ENCODE data around the gene CHTOP.

CHTOP gene

GRCh38 chr1:153643816-153644215 is 9.9 kb downstream of the CHTOP start:
- Histone ChIP-seq H3K9me3 (ENCODE audit: severe bottlenecking) (peaks cover 2% of the 10 kb centered on the region), H3K4me3 (ENCODE audit: low read depth, low read length) (no peak overlapping the region), H3K36me3 (peaks cover 89% of the 10 kb centered on the region), H3K27me3 (ENCODE audit: insufficient read depth, low read depth, severe bottlenecking) (no peaks in the 10 kb centered on the region), H3K27ac (no peak overlapping the region)
- no peak for DNase-seq
- no peak for TF ChIP-seq CTCF (IDR thresholded peaks at IDR 0.05; ENCODE audit: low read depth, low read length)

- H3K27ac ChIP-seq = no peak overlapping the region
- no peaks in the 10 kb centered on the region for H3K27me3 ChIP-seq (ENCODE audit: insufficient read depth, low read depth, severe bottlenecking)
- TF ChIP-seq CTCF (IDR thresholded peaks at IDR 0.05; ENCODE audit: low read depth, low read length) = no peak
- peaks cover 59% of the 10 kb centered on the region for H3K36me3 ChIP-seq
- H3K9me3 ChIP-seq (ENCODE audit: severe bottlenecking) = peaks cover 2% of the 10 kb centered on the region
- no peak for DNase-seq
- no peak overlapping the region for H3K4me3 ChIP-seq (ENCODE audit: low read depth, low read length)
Measured at GRCh38 chr1:153646672-153647345, 12.9 kb downstream of the CHTOP start.

- no peaks in the 10 kb centered on the region for H3K27me3 ChIP-seq (ENCODE audit: insufficient read depth, low read depth, severe bottlenecking)
- H3K4me3 ChIP-seq (ENCODE audit: low read depth, low read length) = no peak overlapping the region
- peak; percentile 66 for DNase-seq
- peaks cover 54% of the 10 kb centered on the region for H3K36me3 ChIP-seq
- H3K9me3 ChIP-seq (ENCODE audit: severe bottlenecking) = peaks cover 2% of the 10 kb centered on the region
- H3K27ac ChIP-seq = 0 out of 2 replicates have a peak overlapping the region, but pooled peaks have one; percentile 0
- no peak for TF ChIP-seq CTCF (IDR thresholded peaks at IDR 0.05; ENCODE audit: low read depth, low read length)
Measured at GRCh38 chr1:153647346-153647714, 13.5 kb downstream of the CHTOP start.

- Histone ChIP-seq H3K4me3 (ENCODE audit: low read depth, low read length) (no peak overlapping the region), H3K27ac (no peak overlapping the region), H3K9me3 (ENCODE audit: severe bottlenecking) (peaks cover 2% of the 10 kb centered on the region), H3K27me3 (ENCODE audit: insufficient read depth, low read depth, severe bottlenecking) (no peaks in the 10 kb centered on the region), H3K36me3 (peaks cover 46% of the 10 kb centered on the region)
- TF ChIP-seq CTCF (IDR thresholded peaks at IDR 0.05; ENCODE audit: low read depth, low read length) = no peak
- no peak for DNase-seq
Measured at GRCh38 chr1:153648000-153648643, 14.3 kb downstream of the CHTOP start.

GRCh38 chr1:153649137-153649862 is 15.4 kb downstream of the CHTOP start:
- no peak for TF ChIP-seq CTCF (IDR thresholded peaks at IDR 0.05; ENCODE audit: low read depth, low read length)
- DNase-seq = peak; percentile 60

More at GRCh38 chr1:153649137-153649862, 15.4 kb downstream of the CHTOP start:
- Histone ChIP-seq H3K27ac (0 out of 2 replicates have a peak overlapping the region, but pooled peaks have one; percentile 0), H3K4me3 (ENCODE audit: low read depth, low read length) (no peak overlapping the region), H3K9me3 (ENCODE audit: severe bottlenecking) (peaks cover 2% of the 10 kb centered on the region), H3K27me3 (ENCODE audit: insufficient read depth, low read depth, severe bottlenecking) (no peaks in the 10 kb centered on the region), H3K36me3 (peaks cover 34% of the 10 kb centered on the region)
